Neural cell (in vitro differentiated cells): ENCODE results near the gene PPP3R1.

Experiments used
- CTCF ChIP-seq: fragments of 450-650 bp; IDR thresholded peaks from 2 replicates; pipeline ENCODE4 v1.5.1; 2014; ENCODE audit warnings: antibody characterized with exemption, mild to moderate bottlenecking, moderate library complexity; ENCODE audit not compliant: poor library complexity, severe bottlenecking
- EP300 ChIP-seq: fragments of 450-650 bp; conservative IDR thresholded peaks from 2 replicates; pipeline ENCODE4 v1.6.1; 2014; ENCODE audit warnings: antibody characterized with exemption, mild to moderate bottlenecking, moderate library complexity; ENCODE audit not compliant: poor library complexity, severe bottlenecking
- EZH2 ChIP-seq: fragments of 200-600, 300-800 bp; shearing (Covaris generic), sonication (generic); IDR thresholded peaks from 2 replicates; pipeline ENCODE4 v1.6.1; 2014; ENCODE audit warnings: antibody characterized with exemption, low read length, borderline replicate concordance, mild to moderate bottlenecking; ENCODE audit not compliant: insufficient read depth, poor library complexity, severe bottlenecking
- POLR2AphosphoS5 ChIP-seq: IDR thresholded peaks from 2 replicates; pipeline ENCODE4 v1.6.1; 2012
- RAD21 ChIP-seq: fragments of 450-650 bp; conservative IDR thresholded peaks from 2 replicates; pipeline ENCODE4 v1.6.1; 2014; ENCODE audit warnings: antibody characterized with exemption, mild to moderate bottlenecking, moderate library complexity
- SMC3 ChIP-seq: fragments of 450-650 bp; conservative IDR thresholded peaks from 2 replicates; pipeline ENCODE4 v1.6.1; 2014; ENCODE audit warnings: antibody characterized with exemption, mild to moderate bottlenecking, moderate library complexity; ENCODE audit not compliant: poor library complexity
- TAF1 ChIP-seq: IDR thresholded peaks from 2 replicates; pipeline ENCODE4 v1.6.1; 2012; ENCODE audit warnings: low read depth
- TF ChIP-seq, protein P1 (sequence below): IDR thresholded peaks from 2 replicates; pipeline ENCODE4 v1.6.1; 2012; ENCODE audit warnings: borderline replicate concordance

GRCh38 chr2:68241732-68242131, 10.6 kb downstream of the PPP3R1 start:
- no peak for TF ChIP-seq EZH2
- no peak for TF ChIP-seq TAF1
- TF ChIP-seq RAD21: no peak
- TF ChIP-seq POLR2AphosphoS5: no peak
- no peak for TF ChIP-seq SMC3
- no peak for TF ChIP-seq CTCF
- TF ChIP-seq, protein P1, sequence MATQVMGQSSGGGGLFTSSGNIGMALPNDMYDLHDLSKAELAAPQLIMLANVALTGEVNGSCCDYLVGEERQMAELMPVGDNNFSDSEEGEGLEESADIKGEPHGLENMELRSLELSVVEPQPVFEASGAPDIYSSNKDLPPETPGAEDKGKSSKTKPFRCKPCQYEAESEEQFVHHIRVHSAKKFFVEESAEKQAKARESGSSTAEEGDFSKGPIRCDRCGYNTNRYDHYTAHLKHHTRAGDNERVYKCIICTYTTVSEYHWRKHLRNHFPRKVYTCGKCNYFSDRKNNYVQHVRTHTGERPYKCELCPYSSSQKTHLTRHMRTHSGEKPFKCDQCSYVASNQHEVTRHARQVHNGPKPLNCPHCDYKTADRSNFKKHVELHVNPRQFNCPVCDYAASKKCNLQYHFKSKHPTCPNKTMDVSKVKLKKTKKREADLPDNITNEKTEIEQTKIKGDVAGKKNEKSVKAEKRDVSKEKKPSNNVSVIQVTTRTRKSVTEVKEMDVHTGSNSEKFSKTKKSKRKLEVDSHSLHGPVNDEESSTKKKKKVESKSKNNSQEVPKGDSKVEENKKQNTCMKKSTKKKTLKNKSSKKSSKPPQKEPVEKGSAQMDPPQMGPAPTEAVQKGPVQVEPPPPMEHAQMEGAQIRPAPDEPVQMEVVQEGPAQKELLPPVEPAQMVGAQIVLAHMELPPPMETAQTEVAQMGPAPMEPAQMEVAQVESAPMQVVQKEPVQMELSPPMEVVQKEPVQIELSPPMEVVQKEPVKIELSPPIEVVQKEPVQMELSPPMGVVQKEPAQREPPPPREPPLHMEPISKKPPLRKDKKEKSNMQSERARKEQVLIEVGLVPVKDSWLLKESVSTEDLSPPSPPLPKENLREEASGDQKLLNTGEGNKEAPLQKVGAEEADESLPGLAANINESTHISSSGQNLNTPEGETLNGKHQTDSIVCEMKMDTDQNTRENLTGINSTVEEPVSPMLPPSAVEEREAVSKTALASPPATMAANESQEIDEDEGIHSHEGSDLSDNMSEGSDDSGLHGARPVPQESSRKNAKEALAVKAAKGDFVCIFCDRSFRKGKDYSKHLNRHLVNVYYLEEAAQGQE: no peak
- TF ChIP-seq EP300: no peak
